Measurements from ENCODE around the gene GNAI3. TPM values are rescaled to one million over a fixed set of nuclear protein-coding genes. Genes with fewer than 3 reads are reported as not detected.

GNAI3 gene
- polyA plus RNA-seq, 1 experiment: 14.8 TPM

DNA sequence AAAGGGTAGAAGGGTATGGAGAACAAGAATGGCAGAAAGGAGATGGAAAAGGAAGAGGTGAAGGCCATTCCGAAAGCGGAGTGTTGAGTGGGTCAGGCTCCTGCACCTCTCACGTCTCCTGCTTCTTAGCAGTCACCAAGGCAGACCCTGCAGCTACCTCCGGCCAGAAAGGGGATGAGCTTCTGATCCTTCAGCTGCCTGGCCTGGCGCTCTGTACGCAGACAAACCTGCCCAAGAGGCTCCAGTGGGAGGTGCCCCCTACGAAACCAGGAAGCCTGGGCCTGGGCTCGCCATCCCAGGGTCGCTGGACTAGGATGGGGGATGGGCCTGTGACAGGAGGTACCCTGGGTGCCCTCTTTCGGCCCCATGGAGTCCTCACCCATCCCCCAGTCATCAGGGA lies 5.8 kb upstream of the GNAI3 start:
- ChIA-PET CTCF (interaction anchor here (1.2 to 17.0 kb wide), 6 partner anchors 10 to 442 kb away, joined by 4 to 1351 read pairs (median 16); partner anchors contain the start of genes AHCYL1, AMIGO1, ATXN7L2 and CYB561D1), POLR2A (no interaction called here)
- Histone ChIP-seq H3K27me3 (ENCODE audit: control insufficient read depth, insufficient read depth, low read length) (peaks cover 15% of the 10 kb centered on the region), H3K9me3 (ENCODE audit: control insufficient read depth, insufficient read depth, low read length) (no peaks in the 10 kb centered on the region), H3K27ac (ENCODE audit: low read depth, low read length) (no peak overlapping the region), H3K4me3 (ENCODE audit: low read depth, low read length) (no peak overlapping the region)
- TF ChIP-seq, protein P1, sequence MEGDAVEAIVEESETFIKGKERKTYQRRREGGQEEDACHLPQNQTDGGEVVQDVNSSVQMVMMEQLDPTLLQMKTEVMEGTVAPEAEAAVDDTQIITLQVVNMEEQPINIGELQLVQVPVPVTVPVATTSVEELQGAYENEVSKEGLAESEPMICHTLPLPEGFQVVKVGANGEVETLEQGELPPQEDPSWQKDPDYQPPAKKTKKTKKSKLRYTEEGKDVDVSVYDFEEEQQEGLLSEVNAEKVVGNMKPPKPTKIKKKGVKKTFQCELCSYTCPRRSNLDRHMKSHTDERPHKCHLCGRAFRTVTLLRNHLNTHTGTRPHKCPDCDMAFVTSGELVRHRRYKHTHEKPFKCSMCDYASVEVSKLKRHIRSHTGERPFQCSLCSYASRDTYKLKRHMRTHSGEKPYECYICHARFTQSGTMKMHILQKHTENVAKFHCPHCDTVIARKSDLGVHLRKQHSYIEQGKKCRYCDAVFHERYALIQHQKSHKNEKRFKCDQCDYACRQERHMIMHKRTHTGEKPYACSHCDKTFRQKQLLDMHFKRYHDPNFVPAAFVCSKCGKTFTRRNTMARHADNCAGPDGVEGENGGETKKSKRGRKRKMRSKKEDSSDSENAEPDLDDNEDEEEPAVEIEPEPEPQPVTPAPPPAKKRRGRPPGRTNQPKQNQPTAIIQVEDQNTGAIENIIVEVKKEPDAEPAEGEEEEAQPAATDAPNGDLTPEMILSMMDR (IDR thresholded peaks at IDR 0.05; ENCODE audit: low read depth, low read length): no peak
- no peak for DNase-seq (ENCODE audit: low read depth, low spot score)

DNA sequence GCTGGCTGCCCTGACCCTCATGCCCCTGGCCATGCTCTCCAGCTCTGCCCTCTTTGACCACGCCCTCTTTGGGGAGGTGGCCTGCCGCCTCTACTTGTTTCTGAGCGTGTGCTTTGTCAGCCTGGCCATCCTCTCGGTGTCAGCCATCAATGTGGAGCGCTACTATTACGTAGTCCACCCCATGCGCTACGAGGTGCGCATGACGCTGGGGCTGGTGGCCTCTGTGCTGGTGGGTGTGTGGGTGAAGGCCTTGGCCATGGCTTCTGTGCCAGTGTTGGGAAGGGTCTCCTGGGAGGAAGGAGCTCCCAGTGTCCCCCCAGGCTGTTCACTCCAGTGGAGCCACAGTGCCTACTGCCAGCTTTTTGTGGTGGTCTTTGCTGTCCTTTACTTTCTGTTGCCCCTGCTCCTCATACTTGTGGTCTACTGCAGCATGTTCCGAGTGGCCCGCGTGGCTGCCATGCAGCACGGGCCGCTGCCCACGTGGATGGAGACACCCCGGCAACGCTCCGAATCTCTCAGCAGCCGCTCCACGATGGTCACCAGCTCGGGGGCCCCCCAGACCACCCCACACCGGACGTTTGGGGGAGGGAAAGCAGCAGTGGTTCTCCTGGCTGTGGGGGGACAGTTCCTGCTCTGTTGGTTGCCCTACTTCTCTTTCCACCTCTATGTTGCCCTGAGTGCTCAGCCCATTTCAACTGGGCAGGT lies 5.0 kb upstream of the GNAI3 start:
- no peak for DNase-seq (ENCODE audit: low read depth, low spot score)
- ChIA-PET POLR2A (no interaction called here), CTCF (interaction anchor here (1.2 to 4.7 kb wide), 4 partner anchors 11 to 231 kb away, joined by 4 to 164 read pairs (median 34); no protein-coding TSS in a partner anchor)
- Histone ChIP-seq H3K9me3 (ENCODE audit: control insufficient read depth, insufficient read depth, low read length) (no peaks in the 10 kb centered on the region; the same call in 1 of the 2 replicates), H3K4me3 (ENCODE audit: low read depth, low read length) (no peak overlapping the region), H3K27me3 (ENCODE audit: control insufficient read depth, insufficient read depth, low read length) (peaks cover 15% of the 10 kb centered on the region), H3K27ac (ENCODE audit: low read depth, low read length) (no peak overlapping the region)
- TF ChIP-seq, protein P1 (IDR thresholded peaks at IDR 0.05; ENCODE audit: low read depth, low read length): no peak

- POLR2A ChIA-PET: no interaction called here
- TF ChIP-seq, protein P1 (IDR thresholded peaks at IDR 0.05; ENCODE audit: low read depth, low read length): no peak
- CTCF ChIA-PET: interaction anchor here (1.2 to 4.7 kb wide), 5 partner anchors 11 to 230 kb away, joined by 4 to 164 read pairs (median 37); no protein-coding TSS in a partner anchor
- H3K4me3 ChIP-seq (ENCODE audit: low read depth, low read length): no peak overlapping the region
- H3K27me3 ChIP-seq (ENCODE audit: control insufficient read depth, insufficient read depth, low read length): peaks cover 12% of the 10 kb centered on the region
- no peaks in the 10 kb centered on the region; the same call in 1 of the 2 replicates for H3K9me3 ChIP-seq (ENCODE audit: control insufficient read depth, insufficient read depth, low read length)
- no peak overlapping the region for H3K27ac ChIP-seq (ENCODE audit: low read depth, low read length)
- no peak for DNase-seq (ENCODE audit: low read depth, low spot score)
Measured at GRCh38 chr1:109543988-109544735, 4.3 kb upstream of the GNAI3 start.

DNA sequence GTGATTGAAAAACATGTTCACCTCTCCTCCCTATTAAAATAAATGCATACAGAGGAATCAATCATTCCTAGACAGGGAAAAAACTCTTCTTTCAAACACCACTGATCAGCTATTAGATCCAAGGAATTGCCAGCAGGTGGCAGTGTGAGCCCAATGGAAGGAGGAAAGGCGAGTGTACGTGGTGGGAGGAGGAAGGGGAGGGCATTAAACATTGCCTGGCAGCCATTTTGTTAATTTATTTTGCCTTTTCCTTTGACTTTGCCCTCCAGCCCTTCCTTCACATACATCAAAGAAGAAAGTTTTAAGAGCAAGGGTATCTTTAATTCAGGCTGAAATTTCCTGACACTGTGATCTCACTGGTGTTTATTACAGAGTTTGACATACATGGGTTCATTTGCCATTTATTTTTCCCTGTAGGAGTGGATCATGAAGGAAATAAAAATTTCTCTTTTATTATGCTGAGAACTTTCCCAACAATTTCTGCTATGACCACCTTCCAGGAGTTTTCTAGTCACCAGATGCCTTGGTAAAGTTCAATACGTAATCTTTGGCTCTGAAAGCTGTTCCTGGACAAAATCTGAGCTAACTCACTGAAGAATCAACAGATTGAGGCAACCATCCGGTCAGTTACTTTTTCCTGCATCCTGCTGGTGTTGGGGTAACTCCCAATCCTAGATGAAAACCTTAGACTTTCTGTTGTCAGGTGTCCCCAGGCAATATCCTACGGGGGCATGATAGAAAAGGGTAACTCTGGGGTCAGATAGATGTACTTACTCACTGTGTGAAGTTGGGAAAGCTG lies 1.9 kb upstream of the GNAI3 start:
- Histone ChIP-seq H3K27ac (ENCODE audit: low read depth, low read length) (peak overlapping the region; percentile 68), H3K27me3 (ENCODE audit: control insufficient read depth, insufficient read depth, low read length) (peaks cover 4% of the 10 kb centered on the region), H3K9me3 (ENCODE audit: control insufficient read depth, insufficient read depth, low read length) (no peaks in the 10 kb centered on the region; the same call in 1 of the 2 replicates), H3K4me3 (ENCODE audit: low read depth, low read length) (peak overlapping the region; percentile 98)
- TF ChIP-seq, protein P1 (IDR thresholded peaks at IDR 0.05; ENCODE audit: low read depth, low read length): peak; percentile 90
- POLR2A ChIA-PET: interaction anchor here (0.5 to 1.2 kb wide), 5 partner anchors 97 to 438 kb away, joined by 3 to 8 read pairs (median 4); partner anchors contain the start of gene AHCYL1
- peak; percentile 64 for DNase-seq (ENCODE audit: low read depth, low spot score)
- CTCF ChIA-PET: interaction anchor here (0.6 to 4.7 kb wide), 47 partner anchors 8 to 464 kb away, joined by 3 to 164 read pairs (median 4); partner anchors contain the start of genes AHCYL1, AMPD2, CYB561D1 and GNAT2
